Activated B cell treated with CpG ODN at 0.5 μM for 24 hours (primary cell): ENCODE measurements around the gene TFF2. TPM values are rescaled to one million over a fixed set of nuclear protein-coding genes. Genes with fewer than 3 reads are reported as not detected.

Experiments
- ATAC-seq: fragments of 200-7000 bp; cut with Tn5 transposase; one replicate; pipeline ENCODE4 v1.10.0; 2021; ENCODE audit warnings: low read depth, mild to moderate bottlenecking, moderate library complexity
- CTCF ChIA-PET: fragments of 350-600 bp; sonication (Branson Sonifier 250); formaldehyde crosslinking; loops from one replicate; lab custom pipeline; 2021; ENCODE audit warnings: antibody characterized with exemption; lab: Charles Lee
- POLR2A ChIA-PET: fragments of 350-600 bp; sonication (Branson Sonifier 250); formaldehyde crosslinking; loops from one replicate; lab custom pipeline; 2021; ENCODE audit warnings: antibody characterized with exemption; lab: Charles Lee
- DNase-seq: peaks from one replicate; pipeline ENCODE4 v3.0.0; 2022
- H3K27ac Mint-ChIP-seq: one replicate; pipeline ENCODE4 v1.8.0; 2020; ENCODE audit warnings: mixed read lengths
- H3K27me3 Mint-ChIP-seq: one replicate; pipeline ENCODE4 v1.8.0; 2021; ENCODE audit warnings: mixed read lengths
- H3K36me3 Mint-ChIP-seq: one replicate; pipeline ENCODE4 v1.8.0; 2021; ENCODE audit warnings: low read depth, mixed read lengths
- H3K4me1 Mint-ChIP-seq: one replicate; pipeline ENCODE4 v1.8.0; 2021; ENCODE audit warnings: mixed read lengths
- H3K4me3 Mint-ChIP-seq: one replicate; pipeline ENCODE4 v1.8.0; 2020; ENCODE audit warnings: mild to moderate bottlenecking, mixed read lengths
- H3K9me3 Mint-ChIP-seq: one replicate; pipeline ENCODE4 v1.8.0; 2020; ENCODE audit warnings: mixed read lengths
- CTCF ChIP-seq: fragments of 200-600 bp; IDR thresholded peaks from one replicate; pipeline ENCODE4 v1.8.0; 2022; ENCODE audit warnings: antibody characterized with exemption, mild to moderate bottlenecking
- intact Hi-C: fragments of 100-400 bp; cut with micrococcal nuclease; formaldehyde crosslinking; loops from one replicate; pipeline ENCODE4 v1.15.1; 2024
- total RNA-seq: library from RNA; stranded (reverse); gene quantifications from 2 replicates; pipeline ENCODE4 v1.2.3, GENCODE V29; 2022

The TFF2 gene
- total RNA-seq, 1 donor from 2014 or later, result not detected

GRCh38 chr21:42351626-42352440 is 1.0 kb upstream of the TFF2 start:
- peaks cover 16% of the 10 kb centered on the region for H3K9me3 Mint-ChIP-seq
- peaks cover 3% of the 10 kb centered on the region for H3K36me3 Mint-ChIP-seq
- H3K4me3 Mint-ChIP-seq, result no peak overlapping the region
- intact Hi-C loops, result no loop called here
- ATAC-seq, result no peak
- H3K4me1 Mint-ChIP-seq, result no peaks in the 10 kb centered on the region
- no peak for DNase-seq
- TF ChIP-seq CTCF, result no peak
- H3K27ac Mint-ChIP-seq, result no peak overlapping the region
- ChIA-PET CTCF (no interaction called here), POLR2A (no interaction called here)
- H3K27me3 Mint-ChIP-seq, result peaks cover 12% of the 10 kb centered on the region

- TF ChIP-seq CTCF, result no peak
- H3K36me3 Mint-ChIP-seq, result no peaks in the 10 kb centered on the region
- no peak overlapping the region for H3K4me3 Mint-ChIP-seq
- H3K27ac Mint-ChIP-seq, result no peak overlapping the region
- H3K4me1 Mint-ChIP-seq, result no peaks in the 10 kb centered on the region
- peak; percentile 8 for DNase-seq
- peaks cover 10% of the 10 kb centered on the region for H3K27me3 Mint-ChIP-seq
- intact Hi-C loops, result no loop called here
- ATAC-seq, result no peak
- POLR2A ChIA-PET, result interaction anchor here (0.7 kb wide), 1 partner anchor 171 kb away, joined by 3 read pairs; no protein-coding TSS in a partner anchor
- CTCF ChIA-PET, result no interaction called here
- H3K9me3 Mint-ChIP-seq, result peaks cover 13% of the 10 kb centered on the region
These were observed 380 bp downstream of the TFF2 start for GRCh38 chr21:42350318-42350910.

- Mint-ChIP-seq H3K4me3 (no peak overlapping the region), H3K27me3 (peaks cover 10% of the 10 kb centered on the region), H3K36me3 (no peaks in the 10 kb centered on the region), H3K4me1 (no peaks in the 10 kb centered on the region), H3K27ac (no peak overlapping the region), H3K9me3 (peaks cover 9% of the 10 kb centered on the region)
- ChIA-PET POLR2A (interaction anchor here (0.7 kb wide), 1 partner anchor 171 kb away, joined by 3 read pairs; no protein-coding TSS in a partner anchor), CTCF (no interaction called here)
- no peak for ATAC-seq
- no peak for TF ChIP-seq CTCF
- no peak for DNase-seq
- intact Hi-C loops, result no loop called here
These were observed 1.1 kb downstream of the TFF2 start for GRCh38 chr21:42349420-42350317.

GRCh38 chr21:42348762-42349161 is 2.0 kb downstream of the TFF2 start:
- H3K9me3 Mint-ChIP-seq, result peaks cover 5% of the 10 kb centered on the region
- H3K4me1 Mint-ChIP-seq, result no peaks in the 10 kb centered on the region
- ChIA-PET CTCF (no interaction called here), POLR2A (no interaction called here)
- H3K36me3 Mint-ChIP-seq, result no peaks in the 10 kb centered on the region
- intact Hi-C loops, result no loop called here
- no peak overlapping the region for H3K4me3 Mint-ChIP-seq
- H3K27me3 Mint-ChIP-seq, result peaks cover 8% of the 10 kb centered on the region
- H3K27ac Mint-ChIP-seq, result no peak overlapping the region
- no peak for ATAC-seq
- TF ChIP-seq CTCF, result no peak
- no peak for DNase-seq
